Uterus (tissue), 4 donors: Measurements from ENCODE around the gene IER3. TPM values are rescaled to one million over a fixed set of nuclear protein-coding genes. Genes with fewer than 3 reads are reported as not detected.

Experiments
- DNase-seq, 2 donors: peaks; one replicate each; pipeline ENCODE4 v3.0.0-alpha.2; 2019 to 2020
- H3K27ac ChIP-seq, 2 donors: fragments of 200-600 bp; sonication (generic); 1 replicate in 1 of 2; 2 replicates in 1 of 2; pipeline ENCODE4 v1.5.1; 2016 to 2018
- H3K27me3 ChIP-seq, 2 donors: fragments of 200-600 bp; sonication (generic); one replicate each; pipeline ENCODE4 v1.5.1; 2018 to 2019; ENCODE audit warnings: control low read depth in 1 of 2
- H3K36me3 ChIP-seq, 2 donors: fragments of 200-600 bp; sonication (generic); one replicate each; pipeline ENCODE4 v1.5.1; 2019; ENCODE audit warnings: control low read depth in 1 of 2
- H3K4me1 ChIP-seq, 2 donors: fragments of 200-600 bp; sonication (generic); one replicate each; pipeline ENCODE4 v1.5.1; 2018 to 2019; ENCODE audit warnings: control low read depth in 1 of 2
- H3K4me3 ChIP-seq, 2 donors: fragments of 200-600 bp; sonication (generic); 1 replicate in 1 of 2; 2 replicates in 1 of 2; pipeline ENCODE4 v1.5.1; 2018 to 2019; ENCODE audit warnings: mild to moderate bottlenecking in 1 of 2
- H3K9me3 ChIP-seq, 2 donors: fragments of 200-600 bp; sonication (generic); one replicate each; pipeline ENCODE4 v1.5.1; 2019; ENCODE audit warnings: control low read depth in 1 of 2
- POLR2A ChIP-seq, 2 donors: fragments of 450-650 bp; IDR thresholded peaks; one replicate each; pipeline ENCODE4 v1.6.1; 2016; ENCODE audit warnings: antibody characterized with exemption in 2 of 2, mild to moderate bottlenecking in 1 of 2, moderate library complexity in 1 of 2
- intact Hi-C: fragments of 100-400 bp; cut with DNase I; formaldehyde crosslinking; loops from one replicate; pipeline ENCODE4 v1.15.1; 2023; ENCODE audit warnings: low total_unique reads
- total RNA-seq, 4 donors: library from RNA; depleted of rRNA in 3 of 4; stranded (reverse); fragments of >200 nt in 3 of 4; gene quantifications; one replicate each; pipeline versions ENCODE4 v1.1.0 to v1.2.4, GENCODE V29; 2014 to 2023
- TF ChIP-seq, protein P1 (sequence below), 4 experiments: fragments of 200-600 bp in 2 of 4; fragments of 450-650 bp in 2 of 4; sonication (generic) in 2 of 4; IDR thresholded peaks; one replicate each; pipeline ENCODE4 v1.5.1; 2016 to 2019; ENCODE audit warnings: antibody characterized with exemption in 4 of 4, mild to moderate bottlenecking in 2 of 4, moderate library complexity in 1 of 4
- donor health status: DM: yes; HTN: yes; CAD: no.

The IER3 gene
- total RNA-seq, 4 donors from 2014 or later: 0.88 to 23.8 (median 10.4) TPM

DNA sequence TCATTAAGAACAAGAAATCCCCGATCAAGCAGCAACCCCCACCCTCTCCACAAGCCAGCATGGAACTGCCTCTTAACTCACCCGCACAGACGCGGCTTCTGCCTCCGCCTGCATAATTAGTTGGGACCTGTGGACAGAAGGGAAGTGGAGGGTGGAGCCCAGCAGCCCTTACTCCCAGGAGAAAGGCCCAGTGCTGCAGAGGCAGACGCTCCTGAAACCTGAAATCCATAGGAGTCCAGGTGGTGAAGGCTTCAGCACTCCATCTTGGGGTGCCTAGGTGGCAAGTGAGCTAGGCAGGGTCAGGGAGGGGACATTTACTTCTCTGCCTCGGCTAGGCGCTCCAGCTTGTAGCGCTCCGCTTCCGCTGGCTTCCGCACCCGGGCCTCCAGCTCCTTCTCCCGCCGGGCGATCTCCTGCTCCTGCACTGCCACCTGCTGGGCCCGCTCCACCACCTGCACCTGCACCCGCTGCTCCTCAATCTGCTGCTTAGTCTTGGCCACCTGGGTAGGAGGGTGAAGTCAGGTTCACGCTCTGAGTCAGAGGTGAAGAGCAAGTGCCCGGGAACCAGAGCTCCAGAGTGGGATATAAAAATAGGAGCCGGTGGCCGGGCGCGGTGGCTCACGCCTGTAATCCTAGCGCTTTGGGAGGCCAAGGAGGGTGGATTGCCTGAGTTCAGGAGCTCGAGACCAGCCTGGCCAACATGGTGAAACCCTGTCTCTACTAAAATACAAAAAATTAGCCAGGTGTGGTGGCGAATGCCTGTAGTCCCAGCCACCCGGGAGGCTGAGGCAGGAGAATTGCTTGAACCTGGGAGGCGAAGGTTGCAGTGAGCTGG is 13.5 kb downstream of the IER3 start:
- Histone ChIP-seq H3K36me3 (no peaks in the 10 kb centered on the region), H3K4me3 (no peak overlapping the region), H3K27ac (peak overlapping the region; percentile 21 to 53), H3K27me3 (no peaks in the 10 kb centered on the region), H3K9me3 (no peaks in the 10 kb centered on the region), H3K4me1 (no peaks in the 10 kb centered on the region)
- intact Hi-C loops: no loop called here
- DNase-seq: peak; percentile 59 to 62
- TF ChIP-seq, protein P1, sequence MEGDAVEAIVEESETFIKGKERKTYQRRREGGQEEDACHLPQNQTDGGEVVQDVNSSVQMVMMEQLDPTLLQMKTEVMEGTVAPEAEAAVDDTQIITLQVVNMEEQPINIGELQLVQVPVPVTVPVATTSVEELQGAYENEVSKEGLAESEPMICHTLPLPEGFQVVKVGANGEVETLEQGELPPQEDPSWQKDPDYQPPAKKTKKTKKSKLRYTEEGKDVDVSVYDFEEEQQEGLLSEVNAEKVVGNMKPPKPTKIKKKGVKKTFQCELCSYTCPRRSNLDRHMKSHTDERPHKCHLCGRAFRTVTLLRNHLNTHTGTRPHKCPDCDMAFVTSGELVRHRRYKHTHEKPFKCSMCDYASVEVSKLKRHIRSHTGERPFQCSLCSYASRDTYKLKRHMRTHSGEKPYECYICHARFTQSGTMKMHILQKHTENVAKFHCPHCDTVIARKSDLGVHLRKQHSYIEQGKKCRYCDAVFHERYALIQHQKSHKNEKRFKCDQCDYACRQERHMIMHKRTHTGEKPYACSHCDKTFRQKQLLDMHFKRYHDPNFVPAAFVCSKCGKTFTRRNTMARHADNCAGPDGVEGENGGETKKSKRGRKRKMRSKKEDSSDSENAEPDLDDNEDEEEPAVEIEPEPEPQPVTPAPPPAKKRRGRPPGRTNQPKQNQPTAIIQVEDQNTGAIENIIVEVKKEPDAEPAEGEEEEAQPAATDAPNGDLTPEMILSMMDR (IDR thresholded peaks at IDR 0.05): peak; percentile 46 to 70 (median 56)
- TF ChIP-seq POLR2A (IDR thresholded peaks at IDR 0.05): no peak

DNA sequence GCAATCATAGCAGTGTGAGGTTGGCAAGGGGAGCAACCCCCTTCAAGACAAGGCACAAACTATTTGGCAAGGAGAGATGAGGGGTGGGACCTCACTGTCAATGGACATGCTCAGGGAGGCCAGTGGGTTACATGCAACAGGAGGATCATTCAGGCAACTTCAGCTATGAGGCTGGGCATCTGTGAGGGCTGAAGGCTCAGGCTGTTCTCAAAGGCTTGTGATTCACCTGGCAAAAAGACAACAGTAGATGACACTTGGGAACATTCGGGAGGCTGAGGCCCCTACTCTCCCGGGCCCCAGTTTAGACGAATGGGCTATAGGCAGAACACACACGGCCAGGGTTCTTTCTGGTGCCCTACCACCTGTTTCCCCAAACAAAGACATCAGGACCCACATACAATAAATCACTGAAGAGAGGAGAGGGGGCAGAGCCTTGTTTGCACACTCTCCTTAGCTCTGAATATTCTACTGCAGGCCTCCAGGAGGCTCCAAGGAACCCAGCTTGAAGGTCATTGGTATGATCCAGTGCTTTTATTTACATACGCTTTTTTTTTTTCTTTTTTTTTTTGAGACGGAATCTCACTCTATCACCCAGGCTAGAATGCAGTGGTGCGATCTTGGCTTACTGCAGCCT is 16.3 kb downstream of the IER3 start:
- intact Hi-C loops: no loop called here
- H3K4me1 ChIP-seq: no peaks in the 10 kb centered on the region
- DNase-seq: no peak
- no peaks in the 10 kb centered on the region for H3K36me3 ChIP-seq
- H3K4me3 ChIP-seq: no peak overlapping the region
- no peaks in the 10 kb centered on the region for H3K9me3 ChIP-seq
- TF ChIP-seq, protein P1 (IDR thresholded peaks at IDR 0.05): no peak
- no peak for TF ChIP-seq POLR2A (IDR thresholded peaks at IDR 0.05)
- H3K27me3 ChIP-seq: no peaks in the 10 kb centered on the region
- H3K27ac ChIP-seq: peak overlapping the region; percentile 19 to 36

DNA sequence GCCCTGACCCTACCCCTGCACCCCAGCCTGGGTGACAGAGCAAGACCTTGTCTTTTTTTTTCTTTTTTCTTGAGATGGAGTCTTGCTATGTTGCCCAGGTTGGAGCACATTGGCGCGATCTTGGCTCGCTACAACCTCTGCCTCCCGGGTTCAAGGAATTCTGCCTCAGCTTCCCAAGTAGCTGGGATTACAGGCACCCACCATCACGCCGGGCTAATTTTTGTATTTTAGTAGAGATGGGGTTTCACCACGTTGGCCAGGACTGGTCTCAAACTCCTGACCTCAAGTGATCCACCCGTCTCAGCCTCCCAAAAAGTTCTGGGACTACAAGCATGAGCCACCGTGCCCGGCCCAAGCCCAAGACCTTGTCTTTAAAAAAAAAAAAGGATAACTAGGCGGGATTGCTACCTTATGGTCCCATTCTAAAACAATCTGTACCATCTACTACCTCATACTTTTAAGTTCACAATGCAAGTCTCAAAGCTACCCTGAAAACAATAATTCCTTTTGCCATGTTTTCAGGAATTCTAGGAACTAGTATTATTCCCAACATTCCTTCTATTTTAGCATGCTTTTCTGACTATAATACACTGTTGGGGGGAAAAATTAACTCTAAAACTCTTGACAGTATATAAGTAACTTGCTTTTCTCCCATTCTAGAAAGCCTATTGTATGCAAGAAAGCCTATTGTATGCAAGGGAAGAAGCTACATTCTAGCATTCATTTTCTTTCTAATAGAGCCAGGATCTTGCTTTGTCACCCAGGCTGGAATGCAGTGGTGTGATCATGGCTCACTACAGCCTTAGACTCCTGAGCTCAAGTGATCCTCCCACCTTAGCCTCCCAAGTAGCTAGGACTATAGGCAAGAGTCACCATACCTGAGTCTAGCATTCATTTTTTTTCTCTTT is 17.6 kb downstream of the IER3 start:
- intact Hi-C loops: no loop called here
- no peaks in the 10 kb centered on the region for H3K4me1 ChIP-seq

DNA sequence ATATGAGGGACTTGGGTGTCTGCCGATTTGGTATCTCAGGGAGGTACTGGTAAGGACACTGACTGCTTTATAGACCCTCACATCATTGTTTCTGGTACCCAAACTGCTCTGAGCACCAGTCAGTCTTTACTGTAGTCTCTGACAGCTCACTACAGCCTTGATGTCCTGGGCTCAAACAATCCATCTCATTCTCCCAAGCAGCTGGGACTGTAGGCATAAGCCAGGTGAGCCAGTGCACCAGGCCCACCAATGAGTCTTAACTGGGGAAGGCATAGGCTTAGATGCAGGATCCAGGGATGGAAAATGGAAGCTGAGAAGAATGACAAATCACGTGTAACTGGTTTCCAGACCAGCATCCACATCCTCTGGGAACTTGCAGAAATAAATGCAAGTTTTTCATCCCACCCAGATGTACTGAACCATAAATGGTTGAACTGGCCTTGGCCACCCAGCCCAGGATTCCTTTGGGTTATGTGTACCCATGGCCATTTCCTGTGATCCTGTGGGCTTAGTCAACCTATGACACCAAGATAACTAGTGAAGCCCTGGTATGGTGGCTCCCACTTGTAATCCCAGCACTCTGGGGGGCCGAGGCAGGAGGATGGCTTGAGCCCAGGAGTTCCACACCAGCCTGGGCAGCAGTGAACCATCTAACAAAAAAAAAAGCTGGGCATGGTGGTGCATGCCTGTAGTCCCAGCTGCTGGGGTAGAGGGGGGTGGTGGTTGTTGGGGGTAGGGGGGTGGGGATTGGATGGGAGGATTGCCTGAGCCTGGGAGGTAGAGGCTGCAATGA is 18.4 kb downstream of the IER3 start:
- intact Hi-C loops: no loop called here

More for the DNA sequence above, 17.6 kb downstream of the IER3 start:
- no peak for DNase-seq
- Histone ChIP-seq H3K36me3 (no peaks in the 10 kb centered on the region), H3K27me3 (no peaks in the 10 kb centered on the region), H3K9me3 (no peaks in the 10 kb centered on the region), H3K4me3 (no peak overlapping the region), H3K27ac (peak overlapping the region; percentile 17 to 34)
- TF ChIP-seq, protein P1 (IDR thresholded peaks at IDR 0.05): no peak
- TF ChIP-seq POLR2A (IDR thresholded peaks at IDR 0.05): no peak

More for the DNA sequence above, 18.4 kb downstream of the IER3 start:
- peak overlapping the region in 1 of 2 donors; percentile 17 for H3K27ac ChIP-seq
- no peak overlapping the region for H3K4me3 ChIP-seq
- no peaks in the 10 kb centered on the region for H3K9me3 ChIP-seq
- H3K36me3 ChIP-seq: no peaks in the 10 kb centered on the region
- no peak for DNase-seq
- no peaks in the 10 kb centered on the region for H3K4me1 ChIP-seq
- H3K27me3 ChIP-seq: no peaks in the 10 kb centered on the region
- TF ChIP-seq, protein P1 (IDR thresholded peaks at IDR 0.05): no peak
- TF ChIP-seq POLR2A (IDR thresholded peaks at IDR 0.05): no peak
